GM10266 (cell line): ENCODE measurements around the gene CRB1.

Source experiments
- DNase-seq: peaks from one replicate; pipeline ENCODE4 v3.0.0; 2012; ENCODE audit errors: extremely low spot score
- TF ChIP-seq, protein P1 (sequence below): IDR thresholded peaks from 2 replicates; pipeline ENCODE4 v1.5.1; 2012; ENCODE audit warnings: mild to moderate bottlenecking, low read depth; ENCODE audit not compliant: control insufficient read depth, insufficient read depth; ENCODE audit errors: missing control alignments

CRB1 gene

DNA sequence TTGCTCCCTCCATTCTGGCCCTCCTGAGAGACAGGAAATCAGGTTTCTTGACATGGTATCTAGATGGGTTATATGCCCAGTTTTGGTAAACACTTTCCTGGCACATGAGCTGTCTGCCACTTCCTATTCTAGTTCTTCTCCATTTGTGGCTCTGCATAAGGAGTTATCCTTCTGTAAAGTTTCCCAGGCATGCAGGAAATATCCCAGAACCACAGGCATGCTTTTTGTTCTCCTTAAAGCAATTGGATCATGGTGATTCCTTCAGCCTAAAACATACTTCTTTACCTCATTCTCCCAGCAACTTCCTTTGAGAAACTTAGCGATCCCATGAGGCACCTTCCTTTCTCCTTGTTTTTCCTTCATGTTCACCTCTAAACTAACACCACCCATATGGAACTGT lies 199.8 kb downstream of the CRB1 start:
- no peak for DNase-seq
- TF ChIP-seq, protein P1, sequence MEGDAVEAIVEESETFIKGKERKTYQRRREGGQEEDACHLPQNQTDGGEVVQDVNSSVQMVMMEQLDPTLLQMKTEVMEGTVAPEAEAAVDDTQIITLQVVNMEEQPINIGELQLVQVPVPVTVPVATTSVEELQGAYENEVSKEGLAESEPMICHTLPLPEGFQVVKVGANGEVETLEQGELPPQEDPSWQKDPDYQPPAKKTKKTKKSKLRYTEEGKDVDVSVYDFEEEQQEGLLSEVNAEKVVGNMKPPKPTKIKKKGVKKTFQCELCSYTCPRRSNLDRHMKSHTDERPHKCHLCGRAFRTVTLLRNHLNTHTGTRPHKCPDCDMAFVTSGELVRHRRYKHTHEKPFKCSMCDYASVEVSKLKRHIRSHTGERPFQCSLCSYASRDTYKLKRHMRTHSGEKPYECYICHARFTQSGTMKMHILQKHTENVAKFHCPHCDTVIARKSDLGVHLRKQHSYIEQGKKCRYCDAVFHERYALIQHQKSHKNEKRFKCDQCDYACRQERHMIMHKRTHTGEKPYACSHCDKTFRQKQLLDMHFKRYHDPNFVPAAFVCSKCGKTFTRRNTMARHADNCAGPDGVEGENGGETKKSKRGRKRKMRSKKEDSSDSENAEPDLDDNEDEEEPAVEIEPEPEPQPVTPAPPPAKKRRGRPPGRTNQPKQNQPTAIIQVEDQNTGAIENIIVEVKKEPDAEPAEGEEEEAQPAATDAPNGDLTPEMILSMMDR: no peak

DNA sequence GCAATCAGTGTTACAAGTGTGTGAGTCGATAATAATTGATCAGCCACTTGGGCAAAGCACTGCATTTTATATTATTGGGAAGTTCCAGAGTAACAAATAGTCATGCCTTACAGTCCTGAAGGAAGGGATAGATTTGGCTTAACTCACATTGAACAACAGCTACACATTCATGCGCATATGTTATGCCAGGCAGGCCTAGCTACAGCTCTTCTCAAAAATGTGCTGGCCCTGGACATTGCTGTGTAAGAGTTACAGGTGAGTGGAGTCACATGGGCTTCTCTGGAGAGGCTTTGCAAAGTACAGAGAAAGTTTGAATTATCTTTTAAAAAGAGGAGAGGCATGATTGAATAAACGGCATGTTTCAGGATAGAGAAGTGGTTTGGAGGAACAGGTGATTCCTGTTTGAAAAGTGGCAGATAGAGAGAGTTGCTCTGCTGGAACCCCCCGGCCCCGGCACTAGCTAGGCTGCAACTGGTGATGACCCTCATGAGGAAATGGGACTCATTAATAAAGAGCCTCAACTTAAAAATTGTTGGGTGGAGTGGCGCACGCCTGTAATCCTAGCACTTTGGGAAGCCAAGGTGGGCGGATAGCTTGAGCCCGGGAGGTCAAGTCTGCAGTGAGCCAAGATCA lies 200.6 kb downstream of the CRB1 start:
- DNase-seq: no peak
- TF ChIP-seq, protein P1: no peak

DNA sequence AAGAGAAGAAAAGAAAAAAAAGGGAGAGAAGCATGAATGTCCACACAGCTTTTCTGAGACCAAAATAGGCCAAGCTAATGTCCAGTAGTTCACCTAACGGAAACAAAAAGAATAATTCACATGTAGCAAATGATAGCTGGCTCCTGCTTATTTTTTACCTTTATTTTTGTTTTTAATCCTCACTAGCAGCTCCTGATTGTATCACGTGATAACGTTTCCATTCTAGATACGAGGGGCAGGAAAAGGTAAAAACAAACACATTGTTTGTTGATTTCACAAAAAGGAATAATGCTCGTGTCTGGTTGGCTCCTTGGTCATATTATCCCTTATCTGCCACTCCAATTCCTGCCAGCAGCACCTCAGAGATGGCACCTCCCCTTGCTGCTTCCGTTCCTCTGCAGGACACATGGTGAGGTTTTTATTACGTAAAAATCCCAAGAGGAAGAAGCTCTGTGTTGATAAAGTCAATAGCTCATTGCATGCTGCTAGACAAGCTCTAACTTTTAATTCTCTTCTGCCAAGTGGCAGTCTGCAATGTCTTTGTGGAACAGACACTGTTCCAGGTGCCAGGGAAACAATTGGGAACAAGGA lies 201.7 kb downstream of the CRB1 start:
- DNase-seq: no peak
- TF ChIP-seq, protein P1: no peak

DNA sequence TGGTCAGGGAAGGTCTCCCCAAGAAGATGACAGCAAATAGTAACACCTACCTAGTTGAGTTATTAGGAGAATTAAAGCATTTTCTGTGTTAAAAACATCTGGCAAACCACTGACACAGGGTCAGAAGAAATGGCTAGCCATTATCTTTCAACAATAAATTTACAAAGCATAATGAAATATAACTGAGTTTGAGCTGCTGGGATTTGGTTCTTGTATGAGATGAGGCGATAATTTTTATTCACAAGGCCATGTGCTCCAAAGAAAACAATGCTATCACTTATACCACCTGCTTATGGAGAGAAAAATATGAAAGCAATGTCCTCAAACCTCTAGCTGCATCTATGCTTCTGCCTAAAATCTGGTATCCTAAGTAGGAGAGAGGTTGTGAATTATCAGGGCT lies 202.3 kb downstream of the CRB1 start:
- TF ChIP-seq, protein P1: no peak
- no peak for DNase-seq

DNA sequence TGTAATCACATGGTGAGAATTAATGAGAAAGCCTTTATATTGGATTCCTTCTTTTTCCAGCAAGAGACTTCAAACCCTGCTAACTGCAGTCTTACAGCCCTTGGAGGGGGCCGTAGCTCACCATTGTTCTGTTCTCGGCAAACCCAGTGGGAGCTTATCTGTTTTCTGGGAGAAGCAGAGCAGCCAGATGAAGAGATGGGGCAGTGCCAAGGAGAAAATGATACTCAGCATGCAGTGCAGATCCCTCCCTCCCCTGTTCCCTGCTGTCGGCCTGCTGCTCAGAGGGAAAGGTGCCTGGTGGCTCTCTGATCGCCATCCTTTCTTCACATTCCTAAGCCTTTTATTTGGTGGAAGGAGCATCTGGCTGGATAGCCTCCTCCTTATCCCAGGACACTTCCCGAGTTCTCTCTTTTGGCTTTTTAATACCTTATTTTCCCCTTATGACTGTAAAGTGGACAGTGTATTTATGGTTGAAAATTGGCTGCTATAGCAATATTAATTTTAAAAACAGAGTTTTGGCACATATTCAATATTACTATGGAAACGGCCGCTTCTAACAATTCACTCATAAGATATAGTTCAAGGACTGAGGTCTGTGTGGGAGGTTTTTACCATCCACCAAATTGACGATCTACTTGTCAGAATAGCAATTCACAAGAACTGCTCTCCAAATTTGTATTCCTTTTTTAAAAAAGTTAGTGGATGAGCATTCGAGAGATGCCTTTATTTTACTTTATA lies 203.4 kb downstream of the CRB1 start:
- no peak for DNase-seq
- TF ChIP-seq, protein P1: no peak

DNA sequence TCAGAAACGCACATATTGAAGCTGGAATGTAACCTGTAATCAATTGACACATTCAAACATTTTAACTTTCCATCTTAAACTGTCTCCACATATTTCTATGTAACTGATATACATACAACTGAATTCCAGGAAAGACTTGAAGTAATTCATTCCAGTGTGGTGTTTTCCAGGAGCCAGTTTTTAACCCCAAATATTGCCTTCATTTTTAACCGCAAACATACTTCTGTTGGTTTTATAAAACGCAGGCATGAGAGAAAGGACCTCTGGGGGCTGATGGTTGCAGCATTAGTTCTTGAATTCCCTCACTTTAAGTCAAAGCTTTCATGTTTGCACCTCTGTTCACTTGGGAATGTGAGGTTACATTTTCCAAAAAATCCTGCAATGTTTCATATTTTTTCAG lies 204.1 kb downstream of the CRB1 start:
- no peak for DNase-seq
- TF ChIP-seq, protein P1: no peak

DNA sequence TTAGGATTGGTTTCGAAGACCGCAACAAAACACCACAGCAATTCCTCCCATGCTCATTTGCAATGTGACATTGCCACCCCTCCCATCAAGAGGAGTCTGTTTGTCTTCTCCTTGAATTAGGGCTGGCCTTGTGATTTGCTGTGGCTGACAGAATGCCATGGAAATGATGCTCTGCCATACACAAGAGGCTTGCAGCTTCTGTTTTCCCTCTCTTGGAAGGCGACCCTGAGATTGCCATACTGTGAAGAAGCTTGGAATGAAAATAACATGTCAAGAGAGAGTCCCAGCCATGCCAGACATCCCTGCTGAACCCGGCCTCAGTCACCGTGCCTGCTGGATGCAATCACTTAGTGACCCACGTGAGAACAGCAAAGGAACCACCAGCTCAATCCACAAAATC lies 212.4 kb downstream of the CRB1 start:
- TF ChIP-seq, protein P1: no peak
- DNase-seq: no peak
